Activated naive CD8-positive, alpha-beta T cell treated with anti-CD3 and anti-CD28 coated beads for 36 hours (primary cell): ENCODE measurements around the gene SDHAF3. TPM values are rescaled to one million over a fixed set of nuclear protein-coding genes. Genes with fewer than 3 reads are reported as not detected.
"Not testable (repeated sequence)": the region's sequence is repeated elsewhere in the genome, so short reads cannot be mapped to it uniquely, and the experiment has no call there.

Experiments
- DNase-seq: peaks from one replicate; pipeline ENCODE4 v3.0.0; 2021
- H3K27ac Mint-ChIP-seq: one replicate; pipeline ENCODE4 v1.8.0; 2022; ENCODE audit warnings: mild to moderate bottlenecking, moderate library complexity, mixed read lengths
- H3K27me3 Mint-ChIP-seq: one replicate; pipeline ENCODE4 v1.8.0; 2022; ENCODE audit warnings: mild to moderate bottlenecking, mixed read lengths
- H3K36me3 Mint-ChIP-seq: one replicate; pipeline ENCODE4 v1.8.0; 2021; ENCODE audit warnings: mild to moderate bottlenecking, mixed read lengths
- H3K4me1 Mint-ChIP-seq: one replicate; pipeline ENCODE4 v1.8.0; 2021; ENCODE audit warnings: mixed read lengths
- H3K4me3 Mint-ChIP-seq: one replicate; pipeline ENCODE4 v1.8.0; 2022; ENCODE audit warnings: mild to moderate bottlenecking, moderate library complexity, mixed read lengths
- H3K9me3 Mint-ChIP-seq: one replicate; pipeline ENCODE4 v1.8.0; 2022; ENCODE audit warnings: mixed read lengths
- total RNA-seq, 2 experiments: library from RNA; stranded (reverse); gene quantifications; one replicate each; pipeline ENCODE4 v1.2.3, GENCODE V29; 2021

The SDHAF3 gene
- total RNA-seq, 2 experiments from 2014 or later: 41.7 to 46.9 TPM

DNA sequence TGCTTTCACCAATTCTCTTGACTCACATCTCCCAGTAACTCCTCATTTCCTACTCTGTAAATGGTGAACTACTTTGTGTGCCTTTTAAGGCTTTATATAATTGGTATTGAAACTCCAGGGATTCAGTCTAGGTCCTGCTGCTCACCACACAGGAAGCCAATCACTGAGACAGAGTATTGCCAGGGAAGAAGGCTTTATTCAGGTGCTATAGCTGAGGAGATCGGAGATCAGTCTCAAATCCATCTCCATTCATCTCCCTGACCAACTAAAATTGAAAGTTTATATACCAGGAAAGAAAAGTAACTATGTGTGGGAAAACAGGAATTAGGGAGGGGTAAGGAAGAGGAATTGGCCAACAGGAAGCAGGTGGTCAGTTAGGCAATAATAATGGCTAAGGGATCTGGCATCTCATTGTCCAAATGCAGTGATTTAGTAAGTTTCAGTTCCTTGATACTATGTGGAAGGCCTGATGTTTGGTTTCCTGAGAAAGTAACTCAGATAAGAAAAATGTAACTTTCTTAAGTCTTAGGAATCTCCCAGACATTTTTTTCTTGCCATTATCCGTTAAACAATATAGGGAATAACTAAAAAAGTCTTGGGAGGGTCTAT lies 10.2 kb upstream of the SDHAF3 start:
- H3K27me3 Mint-ChIP-seq: peaks cover 16% of the 10 kb centered on the region
- no peak overlapping the region for H3K27ac Mint-ChIP-seq
- DNase-seq: no peak
- H3K4me3 Mint-ChIP-seq: no peak overlapping the region
- H3K9me3 Mint-ChIP-seq: peaks cover 8% of the 10 kb centered on the region
- H3K4me1 Mint-ChIP-seq: no peaks in the 10 kb centered on the region
- H3K36me3 Mint-ChIP-seq: peaks cover 3% of the 10 kb centered on the region

DNA sequence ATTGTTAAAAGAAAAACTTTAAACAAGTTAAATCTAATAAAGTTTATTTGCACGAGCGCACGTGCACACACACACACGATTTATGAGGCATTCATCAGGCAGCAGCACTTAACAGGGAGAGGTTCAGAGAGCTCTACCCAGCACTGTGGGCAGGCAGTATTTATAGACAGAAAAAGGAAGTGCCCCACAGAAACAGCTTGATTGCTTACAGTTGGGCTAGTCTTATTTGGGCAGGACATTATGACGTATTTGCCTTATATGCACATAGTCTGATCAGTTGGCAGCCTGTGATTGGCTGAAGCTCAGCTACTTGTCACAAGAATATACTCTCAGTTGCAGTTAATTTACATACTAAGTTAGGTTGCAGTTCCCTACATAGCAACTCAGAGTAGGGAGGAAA lies 1.2 kb upstream of the SDHAF3 start:
- Mint-ChIP-seq H3K9me3 (no peaks in the 10 kb centered on the region), H3K27me3 (no peaks in the 10 kb centered on the region), H3K36me3 (peaks cover 25% of the 10 kb centered on the region), H3K27ac (peak overlapping the region; percentile 96), H3K4me3 (no peak overlapping the region), H3K4me1 (peaks cover 21% of the 10 kb centered on the region)
- DNase-seq: no peak

DNA sequence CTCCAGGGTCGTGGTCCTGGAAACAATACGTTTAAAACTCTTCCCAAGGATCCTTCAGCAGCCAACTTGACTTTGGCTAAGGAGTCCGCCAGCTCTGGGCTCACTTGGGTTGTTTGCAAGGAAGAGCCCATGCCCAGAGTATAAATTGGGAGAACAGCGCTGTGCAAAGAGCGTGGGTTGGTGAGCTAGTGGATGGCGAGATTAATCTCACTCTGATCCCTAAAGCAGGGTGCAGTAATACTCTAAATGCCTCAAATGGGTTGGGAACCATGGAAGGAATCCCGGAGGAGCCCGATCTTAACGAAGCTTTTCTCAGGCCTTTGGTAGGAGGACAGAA lies 495 bp upstream of the SDHAF3 start:
- Mint-ChIP-seq H3K36me3 (peaks cover 28% of the 10 kb centered on the region), H3K27me3 (no peaks in the 10 kb centered on the region), H3K27ac (peak overlapping the region; percentile 96), H3K9me3 (no peaks in the 10 kb centered on the region), H3K4me1 (peaks cover 24% of the 10 kb centered on the region), H3K4me3 (peak overlapping the region; percentile 96)
- no peak for DNase-seq

DNA sequence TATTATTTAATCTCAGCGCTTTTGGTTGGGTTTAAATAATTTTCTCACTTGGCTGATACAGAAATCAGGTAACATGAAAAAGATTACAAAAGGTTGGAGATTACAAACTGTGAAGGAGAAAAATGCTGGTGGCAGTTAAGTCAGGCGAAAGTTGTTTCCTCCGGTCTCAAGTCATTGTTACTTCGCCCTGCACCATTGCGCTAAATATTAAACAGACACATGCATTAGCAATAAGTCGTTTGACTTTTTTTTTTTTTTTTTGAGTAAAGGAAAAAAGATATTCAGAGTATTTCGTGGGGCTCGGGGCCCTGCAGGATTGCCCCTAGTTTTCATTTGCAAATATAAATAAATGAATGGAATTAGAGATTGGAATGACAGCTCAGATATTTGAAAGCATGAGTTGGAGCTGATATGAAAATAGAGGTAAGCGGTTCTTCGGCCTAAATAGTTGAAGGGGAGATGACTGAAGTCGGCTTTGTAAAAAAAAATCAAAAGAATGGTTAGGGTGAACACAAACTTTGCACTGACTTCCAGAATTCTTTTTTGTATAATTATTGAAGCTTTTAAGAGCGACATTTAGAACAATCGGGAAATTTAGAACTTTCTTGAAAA lies 914 bp downstream of the SDHAF3 start:
- peak overlapping the region; percentile 96 for H3K27ac Mint-ChIP-seq
- H3K27me3 Mint-ChIP-seq: no peaks in the 10 kb centered on the region
- H3K36me3 Mint-ChIP-seq: peaks cover 36% of the 10 kb centered on the region
- no peak for DNase-seq
- no peaks in the 10 kb centered on the region for H3K9me3 Mint-ChIP-seq
- H3K4me1 Mint-ChIP-seq: peaks cover 24% of the 10 kb centered on the region
- H3K4me3 Mint-ChIP-seq: peak overlapping the region; percentile 96

DNA sequence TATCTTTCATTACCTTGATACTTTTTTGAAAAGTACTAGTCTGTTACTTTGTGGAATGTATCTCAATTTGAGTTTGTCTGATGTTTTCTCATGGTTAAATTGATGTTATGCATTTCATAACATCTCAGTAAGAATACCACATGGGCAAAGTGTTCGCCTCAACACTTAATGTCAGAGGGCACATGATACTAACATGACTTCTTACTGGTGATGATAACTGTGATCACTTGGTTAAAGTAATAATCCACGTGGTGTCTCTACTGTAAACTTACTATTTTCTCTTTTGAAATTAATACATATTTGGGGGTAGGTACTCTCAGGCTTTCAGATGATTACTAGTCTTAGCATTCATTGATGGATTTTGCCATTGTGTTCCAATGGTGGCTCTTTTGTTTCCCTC lies 2.2 kb downstream of the SDHAF3 start:
- DNase-seq: no peak
- Mint-ChIP-seq H3K36me3 (peaks cover 46% of the 10 kb centered on the region), H3K4me3 (peak overlapping the region; percentile 96), H3K27ac (no peak overlapping the region), H3K27me3 (no peaks in the 10 kb centered on the region), H3K4me1 (peaks cover 24% of the 10 kb centered on the region), H3K9me3 (peaks cover 5% of the 10 kb centered on the region)

DNA sequence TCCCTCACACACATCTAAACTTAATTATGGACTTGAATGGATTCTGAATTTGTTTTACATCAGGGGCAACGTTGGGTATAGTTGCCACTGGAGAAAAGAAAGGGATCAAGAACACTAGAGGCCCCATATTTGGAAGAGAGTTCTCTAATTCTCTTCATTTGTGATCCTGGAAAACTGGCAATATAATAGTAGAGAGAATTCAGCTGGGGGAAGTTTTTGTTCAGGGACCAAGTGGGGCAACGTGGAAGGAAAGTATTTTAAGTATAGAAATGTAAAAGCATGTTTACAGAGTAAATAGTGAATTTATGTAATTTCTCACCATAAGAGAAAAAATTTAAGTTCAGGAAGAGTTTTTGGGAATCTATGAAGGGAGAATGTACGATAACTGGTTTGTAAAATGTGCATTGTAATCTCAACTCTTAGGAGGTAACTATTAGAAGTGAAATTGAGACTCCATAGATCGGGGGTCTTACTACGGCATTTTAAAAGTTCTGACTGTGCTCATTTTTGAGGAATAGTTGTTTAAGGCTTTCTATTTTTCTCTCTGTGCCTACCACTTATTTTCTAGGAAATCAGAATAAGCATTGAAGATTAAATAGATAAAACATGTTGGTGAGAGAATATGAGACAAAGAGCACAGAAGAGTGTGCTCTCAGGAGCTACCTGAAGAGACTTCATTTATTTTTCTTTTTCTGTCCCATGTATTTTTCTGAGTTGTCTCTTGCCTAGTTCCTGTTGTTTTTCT lies 3.4 kb downstream of the SDHAF3 start:
- peaks cover 24% of the 10 kb centered on the region for H3K4me1 Mint-ChIP-seq
- DNase-seq: no peak
- no peak overlapping the region for H3K27ac Mint-ChIP-seq
- peaks cover 10% of the 10 kb centered on the region for H3K9me3 Mint-ChIP-seq
- H3K36me3 Mint-ChIP-seq: peaks cover 57% of the 10 kb centered on the region
- no peaks in the 10 kb centered on the region for H3K27me3 Mint-ChIP-seq
- no peak overlapping the region for H3K4me3 Mint-ChIP-seq

DNA sequence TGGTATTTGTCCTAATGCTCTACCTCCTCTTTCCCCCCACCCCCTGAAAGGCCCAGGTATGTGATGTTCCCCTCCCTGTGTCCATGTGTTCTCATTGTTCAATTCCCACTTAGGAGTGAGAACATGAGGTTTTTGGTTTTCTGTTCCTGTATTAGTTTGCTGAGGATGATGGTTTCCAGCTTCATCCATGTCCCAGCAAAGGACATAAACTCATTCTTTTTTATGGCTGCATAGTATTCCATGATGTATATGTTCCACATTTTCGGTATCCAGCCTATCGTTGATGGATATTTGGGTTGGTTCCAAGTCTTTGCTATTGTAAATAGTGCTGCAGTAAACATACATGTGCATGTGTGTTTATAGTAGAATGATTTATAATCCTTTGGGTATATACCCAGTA lies 5.6 kb downstream of the SDHAF3 start:
- not testable (repeated sequence) for DNase-seq, H3K9me3 Mint-ChIP-seq, H3K27ac Mint-ChIP-seq, H3K27me3 Mint-ChIP-seq, H3K4me3 Mint-ChIP-seq
- peaks cover 16% of the 10 kb centered on the region for H3K4me1 Mint-ChIP-seq
- H3K36me3 Mint-ChIP-seq: peaks cover 57% of the 10 kb centered on the region

DNA sequence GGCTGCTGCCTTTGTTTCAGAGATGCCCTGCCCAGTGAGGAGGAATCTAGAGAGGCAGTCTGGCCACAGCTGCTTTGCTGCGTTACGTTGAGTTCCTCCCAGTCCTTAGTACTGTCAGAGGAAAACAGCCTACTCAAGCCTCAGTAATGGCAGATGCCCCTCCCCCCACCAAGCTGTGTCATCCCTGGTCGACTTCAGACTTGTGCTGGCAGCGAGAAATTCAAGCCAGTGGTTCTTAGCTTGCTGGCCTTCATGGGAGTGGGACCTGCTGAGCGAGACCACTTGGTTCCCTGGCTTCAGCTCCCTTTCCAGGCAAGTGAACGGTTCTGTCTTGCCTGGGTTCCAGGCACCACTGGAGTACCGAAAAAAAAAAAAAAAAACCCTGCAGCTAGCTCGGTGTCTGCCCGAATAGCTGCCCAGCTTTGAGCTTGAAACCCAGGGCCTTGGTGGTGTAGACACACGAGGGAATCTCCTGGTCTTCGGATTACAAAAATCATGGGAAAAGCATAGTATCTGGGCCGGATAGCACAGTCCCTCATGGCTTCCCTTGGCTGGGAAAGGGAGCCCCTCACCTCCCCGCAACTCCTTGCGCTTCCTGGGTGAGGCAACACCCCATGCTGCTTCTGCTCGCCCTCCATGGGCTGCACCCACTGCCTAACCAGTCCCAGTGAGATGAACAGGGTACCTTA lies 9.1 kb downstream of the SDHAF3 start:
- Mint-ChIP-seq H3K4me1 (peaks cover 12% of the 10 kb centered on the region), H3K36me3 (peaks cover 42% of the 10 kb centered on the region), H3K4me3 (no peak overlapping the region), H3K9me3 (peaks cover 10% of the 10 kb centered on the region), H3K27me3 (no peaks in the 10 kb centered on the region), H3K27ac (no peak overlapping the region)
- no peak for DNase-seq

DNA sequence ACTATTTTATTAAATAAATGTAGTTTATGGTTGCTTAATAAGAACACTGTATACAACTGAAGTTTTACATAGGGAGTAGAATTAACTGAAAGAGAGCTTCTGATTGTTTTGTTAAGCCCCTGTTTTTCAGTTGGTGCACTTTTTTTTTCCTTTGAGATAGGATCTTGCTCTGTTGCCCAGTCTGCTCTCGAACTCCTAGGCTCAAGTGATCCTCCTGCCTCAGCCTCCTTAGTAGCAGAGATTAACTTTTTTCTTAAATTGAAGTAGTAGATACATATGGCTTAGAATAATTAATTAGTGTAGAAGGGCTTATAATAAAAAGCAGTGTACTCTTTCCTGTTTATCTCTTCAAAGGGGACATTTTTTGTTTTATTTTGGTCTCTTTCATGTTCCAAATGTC lies 11.2 kb downstream of the SDHAF3 start:
- H3K36me3 Mint-ChIP-seq: peaks cover 32% of the 10 kb centered on the region
- H3K27me3 Mint-ChIP-seq: no peaks in the 10 kb centered on the region

DNA sequence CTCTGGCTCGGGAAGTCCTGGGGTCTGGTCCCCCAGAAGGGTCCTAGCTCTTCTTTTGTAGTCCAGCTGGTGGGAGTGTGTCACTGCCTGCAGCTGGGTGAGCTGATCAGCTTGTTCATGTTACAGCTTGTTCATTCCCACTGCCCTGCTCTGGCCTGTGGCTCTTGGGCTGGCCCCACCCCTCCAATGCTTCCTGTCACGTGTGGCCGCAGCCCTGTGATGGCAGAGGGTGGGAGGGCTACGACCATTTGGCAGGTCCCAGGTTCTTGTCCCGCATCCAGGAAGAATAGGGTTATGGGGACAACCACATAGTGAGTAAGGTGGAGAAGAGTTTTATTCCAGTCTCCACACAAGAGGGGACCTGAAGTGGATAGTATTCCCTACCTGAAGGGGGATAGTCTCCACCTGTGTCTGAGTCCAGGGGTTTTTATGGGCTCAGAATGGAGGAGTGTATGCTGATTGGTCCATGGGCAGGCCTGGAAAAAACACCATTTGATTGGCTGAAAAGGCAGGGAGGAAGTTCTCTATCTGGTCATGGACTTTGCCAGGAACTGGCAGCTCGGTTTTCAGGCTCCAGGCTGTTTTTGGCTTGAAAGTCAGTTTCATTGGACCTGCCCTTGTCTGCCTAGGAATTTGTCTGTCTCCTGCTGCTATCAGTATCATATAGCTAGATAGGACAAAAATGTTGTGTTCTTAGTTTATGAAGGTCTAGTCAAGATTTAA lies 13.1 kb downstream of the SDHAF3 start:
- DNase-seq: no peak
- Mint-ChIP-seq H3K4me1 (peaks cover 17% of the 10 kb centered on the region), H3K4me3 (no peak overlapping the region), H3K36me3 (peaks cover 24% of the 10 kb centered on the region), H3K9me3 (no peaks in the 10 kb centered on the region), H3K27ac (no peak overlapping the region), H3K27me3 (no peaks in the 10 kb centered on the region)

More for the DNA sequence above, 11.2 kb downstream of the SDHAF3 start:
- Mint-ChIP-seq H3K9me3 (peaks cover 10% of the 10 kb centered on the region), H3K27ac (no peak overlapping the region), H3K4me3 (no peak overlapping the region), H3K4me1 (peaks cover 14% of the 10 kb centered on the region)
- no peak for DNase-seq

DNA sequence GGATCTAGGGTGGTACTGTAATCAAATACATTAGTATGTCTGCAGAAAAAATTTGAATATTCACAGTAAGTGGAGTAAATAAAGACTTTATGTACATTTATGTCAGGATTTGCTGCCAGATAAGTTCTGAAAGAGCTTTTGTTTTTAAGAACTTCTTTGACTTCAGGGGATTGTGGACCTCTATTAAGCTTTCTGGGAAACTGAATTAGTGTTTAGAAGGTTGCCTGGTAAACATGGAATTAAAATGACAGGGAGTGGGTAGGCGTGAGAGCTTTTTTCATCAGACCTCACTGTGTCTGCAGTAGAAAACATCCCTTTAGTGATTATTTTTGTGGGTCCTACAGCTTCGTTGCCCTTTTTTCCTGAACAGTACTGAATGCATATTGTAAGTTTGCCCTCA lies 15.7 kb downstream of the SDHAF3 start:
- Mint-ChIP-seq H3K9me3 (peaks cover 6% of the 10 kb centered on the region), H3K4me1 (peaks cover 15% of the 10 kb centered on the region), H3K4me3 (no peak overlapping the region), H3K27ac (no peak overlapping the region), H3K36me3 (peaks cover 28% of the 10 kb centered on the region), H3K27me3 (no peaks in the 10 kb centered on the region)
- DNase-seq: no peak

DNA sequence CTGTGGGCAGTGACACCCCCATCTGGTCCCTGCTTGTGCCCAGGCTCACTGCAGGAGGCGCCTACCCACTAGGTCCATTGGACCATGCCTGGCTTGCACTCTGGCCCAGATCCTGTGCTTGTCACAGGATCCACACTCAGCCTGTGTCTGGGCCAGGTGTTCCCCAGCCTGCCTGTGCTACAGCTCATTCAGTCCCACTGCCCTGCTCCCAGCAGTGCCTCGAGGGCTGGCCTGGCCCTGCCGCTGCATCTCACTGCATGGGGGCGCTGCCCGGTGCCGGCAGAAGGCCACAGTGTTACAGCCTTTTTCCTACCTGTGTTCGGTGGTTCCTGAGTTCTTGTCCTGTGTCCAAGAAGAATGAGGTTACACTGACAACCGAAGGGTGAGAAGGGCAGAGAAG lies 21.3 kb downstream of the SDHAF3 start:
- H3K27ac Mint-ChIP-seq: no peak overlapping the region
- DNase-seq: no peak
- no peak overlapping the region for H3K4me3 Mint-ChIP-seq
- peaks cover 66% of the 10 kb centered on the region for H3K36me3 Mint-ChIP-seq
- peaks cover 2% of the 10 kb centered on the region for H3K4me1 Mint-ChIP-seq
- peaks cover 31% of the 10 kb centered on the region for H3K9me3 Mint-ChIP-seq
- no peaks in the 10 kb centered on the region for H3K27me3 Mint-ChIP-seq

DNA sequence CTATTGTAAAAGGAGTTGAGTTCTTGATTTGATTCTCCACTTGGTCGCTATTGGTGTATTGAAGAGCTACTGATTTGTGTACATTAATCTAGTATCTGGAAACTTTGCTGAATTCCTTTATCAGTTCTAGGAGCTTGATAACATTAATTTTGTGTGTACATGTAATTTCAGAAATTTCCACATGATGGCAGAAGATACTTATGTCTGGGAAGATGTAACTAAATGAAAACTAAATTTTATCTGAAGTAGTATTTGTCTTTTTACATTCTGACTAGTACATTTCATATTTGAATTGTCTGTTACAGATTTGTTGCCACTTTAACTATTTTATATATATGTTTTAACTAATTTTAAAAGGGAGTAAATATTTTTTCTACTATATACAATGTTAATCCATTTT lies 27.6 kb downstream of the SDHAF3 start:
- no peak overlapping the region for H3K4me3 Mint-ChIP-seq
- peaks cover 14% of the 10 kb centered on the region for H3K9me3 Mint-ChIP-seq
- no peak overlapping the region for H3K27ac Mint-ChIP-seq
- peaks cover 4% of the 10 kb centered on the region for H3K4me1 Mint-ChIP-seq
- H3K27me3 Mint-ChIP-seq: no peaks in the 10 kb centered on the region
- no peak for DNase-seq
- peaks cover 31% of the 10 kb centered on the region for H3K36me3 Mint-ChIP-seq

DNA sequence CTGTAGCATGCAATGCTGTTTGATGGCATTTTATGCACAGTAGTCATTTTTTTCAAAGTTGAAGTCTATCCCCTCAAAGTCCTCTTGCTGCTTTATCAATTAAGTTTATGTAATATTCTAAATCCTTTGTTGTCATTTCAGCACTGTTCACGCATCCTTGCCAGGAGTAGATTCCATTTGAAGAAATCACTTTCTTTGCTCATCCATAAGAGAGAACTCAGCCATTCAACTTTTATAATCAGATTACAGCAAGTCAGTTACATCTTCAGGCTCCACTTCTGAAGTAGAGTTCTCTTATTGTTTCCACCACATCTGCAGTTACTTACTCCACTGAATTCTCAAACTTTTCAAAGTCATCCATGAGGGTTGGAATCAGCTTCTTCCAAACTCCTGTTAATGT lies 32.3 kb downstream of the SDHAF3 start:
- H3K9me3 Mint-ChIP-seq: no peaks in the 10 kb centered on the region
- H3K27me3 Mint-ChIP-seq: no peaks in the 10 kb centered on the region
- no peak overlapping the region for H3K4me3 Mint-ChIP-seq
- no peak for DNase-seq
- no peak overlapping the region for H3K27ac Mint-ChIP-seq
- H3K4me1 Mint-ChIP-seq: peaks cover 7% of the 10 kb centered on the region
- peaks cover 20% of the 10 kb centered on the region for H3K36me3 Mint-ChIP-seq

DNA sequence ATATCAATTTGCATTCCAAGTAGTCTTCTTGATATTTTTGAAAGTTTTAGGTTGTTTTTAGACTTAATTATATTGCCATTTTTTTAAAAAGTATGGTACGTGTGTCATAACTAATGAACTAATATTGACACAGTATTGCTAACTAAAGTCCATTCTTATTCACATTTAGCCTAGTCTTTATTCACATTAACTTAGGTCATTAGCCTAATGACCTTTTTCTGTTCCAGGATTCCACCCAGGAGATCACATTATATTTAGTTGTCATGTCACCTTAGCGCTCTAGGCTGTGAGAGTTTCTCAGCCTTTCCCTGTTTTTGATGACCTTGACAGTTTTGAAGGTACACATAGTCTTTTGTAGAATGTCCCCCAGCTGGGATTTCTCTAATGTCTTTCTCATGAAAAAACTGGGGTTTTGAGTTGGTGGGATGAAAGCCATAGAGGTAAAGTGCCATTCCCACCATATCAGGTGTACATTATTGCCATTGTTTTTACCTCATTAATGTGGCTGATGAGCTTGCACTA lies 38.5 kb downstream of the SDHAF3 start:
- H3K27me3 Mint-ChIP-seq: no peaks in the 10 kb centered on the region
- peaks cover 14% of the 10 kb centered on the region for H3K9me3 Mint-ChIP-seq
- H3K27ac Mint-ChIP-seq: no peak overlapping the region
- peaks cover 43% of the 10 kb centered on the region for H3K36me3 Mint-ChIP-seq
- H3K4me3 Mint-ChIP-seq: no peak overlapping the region
- no peak for DNase-seq
- peaks cover 5% of the 10 kb centered on the region for H3K4me1 Mint-ChIP-seq
